HTR-8/SVneo (cell line): Measurements from ENCODE around the gene ANO3.

Experiments
- DNase-seq: peaks from one replicate; pipeline ENCODE4 v3.0.0; 2011; ENCODE audit warnings: low spot score, mixed read lengths; ENCODE audit not compliant: insufficient read length
- FAIRE-seq: peaks from 2 replicates; lab custom pipeline; 2011; peaks lifted over from hg19 to GRCh38; lab: Jason Lieb, UNC

Gene ANO3

DNA sequence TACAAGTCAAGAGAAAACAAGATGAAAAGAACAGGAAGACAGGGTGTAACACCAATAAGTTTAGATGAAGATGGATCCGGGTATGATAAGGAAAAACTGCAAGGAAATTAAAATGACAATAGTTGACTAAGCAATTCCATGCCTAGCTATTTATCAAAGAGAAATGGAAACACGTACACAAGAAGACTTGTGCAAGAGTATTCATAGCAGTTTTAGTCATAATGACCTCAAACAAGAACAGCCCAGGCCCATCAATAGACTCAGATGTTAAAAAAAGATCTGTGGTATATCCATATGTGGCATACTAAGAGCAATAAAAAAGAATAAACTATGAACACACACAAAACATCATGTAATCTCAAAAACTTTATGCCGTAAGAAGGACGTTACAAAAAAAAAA, 356.8 kb downstream of the ANO3 start:
- no peak for FAIRE-seq
- no peak for DNase-seq

DNA sequence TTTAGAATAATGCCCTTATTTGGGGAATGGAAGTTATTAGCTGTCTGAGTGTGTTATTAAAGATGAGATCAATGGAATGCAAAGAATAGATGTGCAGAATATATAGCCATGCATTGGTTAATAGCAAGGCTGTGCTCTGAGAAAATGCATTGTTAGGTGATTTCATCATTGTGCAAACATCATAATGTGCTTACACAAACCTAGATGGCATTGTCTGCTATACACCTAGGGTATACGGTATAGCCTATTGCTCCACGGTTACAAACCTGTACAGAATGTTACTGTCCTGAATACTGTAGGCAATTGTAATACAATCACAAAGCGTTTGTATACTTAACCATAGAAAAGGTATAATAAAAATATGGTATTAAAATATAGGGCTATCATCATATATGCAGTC, 364.4 kb downstream of the ANO3 start:
- FAIRE-seq (no peak), DNase-seq (no peak)

DNA sequence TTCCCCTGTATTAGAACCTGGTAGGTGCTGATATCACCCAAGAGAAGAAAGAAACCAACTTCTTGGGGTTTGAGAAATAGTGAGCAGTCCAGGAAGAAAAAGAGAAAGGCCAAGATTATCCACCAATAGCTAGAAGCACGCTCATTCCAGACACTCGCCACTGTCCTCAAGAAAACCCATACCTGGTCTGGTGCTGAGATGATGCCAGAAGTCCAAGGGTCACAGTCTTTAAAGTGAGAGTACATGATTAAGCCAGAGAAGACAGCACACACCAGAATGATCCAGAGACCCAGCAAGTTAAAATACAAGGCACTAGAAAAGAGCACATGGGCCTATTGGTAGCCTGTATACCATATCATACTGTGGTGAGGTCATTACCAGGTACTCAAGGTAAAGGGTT, 366.3 kb downstream of the ANO3 start:
- no peak for DNase-seq
- no peak for FAIRE-seq

DNA sequence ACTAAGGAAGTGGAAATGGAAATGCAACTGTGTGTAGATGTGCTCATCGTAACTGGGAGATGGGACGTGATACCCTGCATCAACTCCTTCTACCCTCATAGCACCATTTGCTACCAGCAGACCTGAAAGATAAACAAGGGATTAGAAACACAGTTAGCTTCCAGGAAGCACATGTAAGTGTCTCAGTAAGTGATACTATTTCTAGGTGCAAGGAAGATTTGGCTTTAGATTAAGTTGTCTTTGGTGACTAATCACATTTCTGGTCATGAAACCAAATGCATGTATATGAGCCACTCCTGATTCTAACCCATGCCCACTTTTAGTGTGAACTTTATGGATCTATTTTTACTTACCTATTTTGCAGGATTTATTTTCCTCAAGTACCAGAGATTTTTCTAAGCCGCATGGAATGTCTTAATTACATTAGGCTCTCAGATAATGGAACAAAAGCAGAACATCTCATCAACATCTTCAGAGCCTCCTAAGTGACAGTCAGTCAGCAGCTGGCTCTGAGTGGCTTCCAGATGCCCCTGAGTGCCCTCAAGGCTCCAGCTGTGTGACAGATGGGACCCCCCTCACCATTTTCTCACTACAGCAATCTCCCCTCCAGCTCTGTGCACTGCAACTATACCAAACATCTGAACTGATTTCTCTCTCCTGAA, 368.8 kb downstream of the ANO3 start:
- DNase-seq (no peak), FAIRE-seq (no peak)

DNA sequence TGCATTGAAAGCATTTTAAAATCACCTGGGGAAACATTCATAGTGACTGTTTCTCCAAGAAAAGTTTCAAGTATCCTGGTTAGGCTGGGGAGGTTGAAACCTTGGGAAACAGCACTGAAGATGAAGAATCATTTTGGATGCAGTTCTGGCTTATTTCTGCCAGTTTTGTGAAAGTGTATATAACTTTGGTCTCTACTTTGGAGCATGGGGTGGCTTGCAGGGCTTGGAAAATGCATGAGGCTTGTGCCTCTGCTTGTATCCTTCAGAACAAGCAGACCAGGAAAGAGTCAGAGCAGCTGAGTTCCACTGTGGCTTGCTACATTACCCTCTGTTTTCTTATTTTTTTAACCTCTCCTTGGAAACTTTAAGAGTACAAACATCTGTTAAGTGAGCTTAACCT, 370.5 kb downstream of the ANO3 start:
- FAIRE-seq = no peak
- no peak for DNase-seq

DNA sequence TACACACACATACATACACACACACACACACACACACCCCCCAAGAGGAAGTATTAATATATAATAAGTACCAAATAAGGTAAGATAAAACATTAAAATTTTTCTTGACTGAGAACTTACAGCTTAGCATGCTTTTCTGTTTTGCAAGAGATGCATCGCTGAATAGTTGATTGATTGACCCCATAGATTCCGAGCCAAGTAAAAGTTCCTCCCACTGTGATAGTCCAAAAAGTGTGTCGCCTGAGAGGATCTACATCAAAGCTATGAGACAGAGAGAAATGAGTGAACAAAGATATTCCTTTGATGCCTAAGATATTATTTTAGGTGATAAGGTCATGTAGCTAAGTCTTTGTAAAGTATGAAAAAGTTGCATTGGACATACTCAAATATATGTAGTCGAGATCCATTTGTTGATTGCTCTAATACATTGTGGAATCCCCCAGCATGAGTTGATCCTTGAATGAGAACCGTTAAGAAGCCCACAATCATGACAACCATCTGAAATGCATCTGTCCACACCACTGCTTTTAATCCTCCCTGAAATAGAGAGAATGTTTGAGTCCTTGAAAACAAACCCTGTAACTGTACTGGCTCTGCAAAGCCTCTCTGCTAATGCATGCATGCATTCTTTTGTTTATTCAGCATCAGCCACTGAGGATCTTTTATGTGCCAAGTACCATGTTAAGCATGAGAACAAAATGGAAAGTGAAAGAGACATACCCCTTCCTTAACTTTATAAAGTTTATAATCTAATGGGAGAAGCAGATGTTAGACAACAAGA, 371.7 kb downstream of the ANO3 start:
- FAIRE-seq (no peak), DNase-seq (no peak)

DNA sequence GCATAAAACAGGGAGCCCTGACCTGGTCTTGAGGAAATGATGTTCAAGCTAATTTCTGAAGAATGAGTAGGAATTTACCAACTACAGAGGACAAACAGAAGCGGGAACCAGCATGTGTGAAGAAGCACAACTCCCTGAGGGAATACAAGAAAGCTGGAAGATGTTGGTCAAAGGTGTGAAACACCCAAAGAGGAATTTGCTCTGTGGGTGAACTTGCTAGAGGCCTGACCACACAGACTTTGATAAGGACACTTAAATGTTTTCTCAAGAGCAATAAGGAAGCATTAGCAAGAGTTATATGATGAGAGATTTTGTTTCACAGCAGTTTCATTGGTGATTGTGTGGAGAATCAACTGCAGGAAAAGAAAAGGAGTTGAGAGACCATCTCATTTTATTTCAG, 372.3 kb downstream of the ANO3 start:
- FAIRE-seq (no peak), DNase-seq (no peak)

DNA sequence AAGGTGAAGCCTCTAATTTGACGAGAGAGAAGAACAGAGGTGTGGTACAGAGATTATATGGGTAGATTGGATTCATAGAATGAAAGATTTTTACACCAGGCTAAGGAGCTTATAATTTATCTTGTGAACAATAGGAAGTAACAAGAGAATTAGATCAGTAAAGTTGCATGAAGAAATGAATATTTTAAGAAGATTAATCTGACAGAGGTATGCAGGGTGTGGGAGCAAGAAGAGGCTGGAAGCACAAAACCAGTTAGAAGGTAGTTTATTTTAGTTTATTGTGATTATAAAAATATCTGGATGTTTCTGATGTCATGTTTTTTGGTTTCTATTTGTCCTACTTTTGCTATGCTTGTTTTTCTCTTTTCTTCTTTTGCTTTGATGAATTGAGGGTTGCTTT, 374.3 kb downstream of the ANO3 start:
- FAIRE-seq (no peak), DNase-seq (no peak)

DNA sequence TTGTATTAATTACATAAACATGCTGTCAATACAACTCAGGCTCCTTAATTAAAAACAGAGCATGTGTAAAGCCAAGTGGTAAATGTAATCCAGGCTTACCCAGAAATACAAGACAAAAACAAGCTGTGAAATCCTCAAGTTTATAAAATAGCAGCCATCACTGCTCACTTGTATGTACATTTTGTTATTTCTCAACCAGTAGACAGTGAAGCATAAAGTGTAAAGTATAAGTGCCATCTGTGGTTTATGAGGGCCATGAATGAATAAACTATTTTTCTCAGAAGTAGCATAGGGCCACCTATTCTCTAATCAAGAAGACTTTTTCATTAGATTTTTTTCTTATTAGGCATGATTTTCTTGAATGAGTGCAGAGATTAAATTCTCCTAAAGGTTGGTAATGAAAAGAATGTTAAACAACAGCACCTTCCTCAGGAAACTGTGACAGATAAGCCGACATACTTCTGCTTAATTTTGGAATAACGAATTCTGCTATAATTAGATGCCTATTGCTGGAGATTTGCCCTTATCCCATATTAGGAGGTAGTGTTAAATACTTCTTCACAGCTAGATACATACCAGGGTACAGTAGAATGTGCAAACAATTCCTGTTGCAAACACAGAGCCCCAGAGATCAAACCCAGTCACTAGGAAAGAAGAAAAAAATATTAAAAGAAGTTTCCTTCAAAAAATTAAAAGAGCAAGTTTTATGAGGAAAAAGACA, 377.0 kb downstream of the ANO3 start:
- DNase-seq (no peak), FAIRE-seq (no peak)

DNA sequence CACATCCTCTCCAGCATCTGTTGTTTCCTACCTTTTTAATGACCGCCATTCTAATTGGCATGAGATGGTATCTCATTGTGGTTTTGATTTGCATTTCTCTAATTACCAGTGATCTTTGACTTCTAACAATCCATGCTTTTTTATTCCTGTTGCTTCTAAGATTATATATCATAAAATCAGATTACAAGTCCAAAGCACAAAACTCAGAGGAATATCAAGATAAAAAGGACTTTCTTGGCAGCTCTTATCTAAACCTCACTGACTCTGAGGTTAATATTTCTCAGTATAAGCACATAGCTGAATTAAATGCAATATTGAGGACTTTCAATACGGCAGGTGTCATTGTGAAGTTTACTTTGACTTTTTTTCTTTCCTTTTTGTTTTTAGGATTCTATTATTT, 378.6 kb downstream of the ANO3 start:
- FAIRE-seq (no peak), DNase-seq (no peak)

DNA sequence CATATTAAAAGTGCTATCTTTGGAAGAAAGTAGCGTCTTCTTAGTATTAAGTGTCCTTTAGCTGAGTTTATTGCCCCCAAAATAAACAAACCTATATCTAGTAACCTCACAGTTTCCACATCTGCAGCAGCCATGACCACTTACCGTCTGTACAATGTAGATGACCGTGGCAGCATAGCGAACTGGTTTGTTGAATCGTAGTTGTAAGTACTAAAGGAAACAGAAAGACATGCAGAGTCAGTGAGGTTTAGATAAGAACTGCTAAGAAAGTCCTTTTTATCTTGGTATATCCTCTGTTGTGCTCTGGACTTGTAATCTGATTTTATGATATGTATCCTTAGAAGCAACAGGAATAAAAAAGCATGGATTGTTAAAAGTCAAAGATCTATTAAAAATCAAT, 380.6 kb downstream of the ANO3 start:
- DNase-seq (no peak), FAIRE-seq (no peak)
